ENCODE measurements around the gene IFNG. TPM values are rescaled to one million over a fixed set of nuclear protein-coding genes. Genes with fewer than 3 reads are reported as not detected.

Gene IFNG
- total and polyA plus RNA-seq, 10 donors, result 0.23 to 2.2 (median 0.60) TPM; not detected in 1

DNA sequence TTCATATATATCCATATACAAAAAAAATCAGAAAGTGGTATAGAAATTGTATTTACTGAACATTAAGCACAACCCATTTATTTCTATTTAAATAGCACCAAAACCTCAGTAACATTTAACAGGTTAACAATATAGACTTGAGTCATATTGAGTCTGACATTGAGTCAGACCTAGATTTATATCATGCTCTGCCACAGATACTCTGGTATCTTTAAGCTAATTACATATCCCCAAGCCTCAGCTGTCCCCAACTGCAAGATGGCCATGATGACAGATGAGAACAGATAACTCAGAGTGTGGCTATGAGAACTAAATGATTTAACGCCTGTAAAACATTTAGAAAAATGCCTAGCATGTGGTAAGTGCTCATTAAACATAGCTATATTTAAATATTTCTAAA is 40.3 kb downstream of the IFNG start:
- DNase-seq, result no peak
- TF ChIP-seq POLR2A (IDR thresholded peaks at IDR 0.05) (no peak), POLR2AphosphoS5 (IDR thresholded peaks at IDR 0.05) (no peak)
- TF ChIP-seq, protein P1, sequence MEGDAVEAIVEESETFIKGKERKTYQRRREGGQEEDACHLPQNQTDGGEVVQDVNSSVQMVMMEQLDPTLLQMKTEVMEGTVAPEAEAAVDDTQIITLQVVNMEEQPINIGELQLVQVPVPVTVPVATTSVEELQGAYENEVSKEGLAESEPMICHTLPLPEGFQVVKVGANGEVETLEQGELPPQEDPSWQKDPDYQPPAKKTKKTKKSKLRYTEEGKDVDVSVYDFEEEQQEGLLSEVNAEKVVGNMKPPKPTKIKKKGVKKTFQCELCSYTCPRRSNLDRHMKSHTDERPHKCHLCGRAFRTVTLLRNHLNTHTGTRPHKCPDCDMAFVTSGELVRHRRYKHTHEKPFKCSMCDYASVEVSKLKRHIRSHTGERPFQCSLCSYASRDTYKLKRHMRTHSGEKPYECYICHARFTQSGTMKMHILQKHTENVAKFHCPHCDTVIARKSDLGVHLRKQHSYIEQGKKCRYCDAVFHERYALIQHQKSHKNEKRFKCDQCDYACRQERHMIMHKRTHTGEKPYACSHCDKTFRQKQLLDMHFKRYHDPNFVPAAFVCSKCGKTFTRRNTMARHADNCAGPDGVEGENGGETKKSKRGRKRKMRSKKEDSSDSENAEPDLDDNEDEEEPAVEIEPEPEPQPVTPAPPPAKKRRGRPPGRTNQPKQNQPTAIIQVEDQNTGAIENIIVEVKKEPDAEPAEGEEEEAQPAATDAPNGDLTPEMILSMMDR (IDR thresholded peaks at IDR 0.05 in 8 of 11, conservative IDR thresholded peaks at IDR 0.05 in 3 of 11), result no peak
- no peaks in the 10 kb centered on the region for H3K36me3 ChIP-seq
- H3K9me3 ChIP-seq, result peaks cover 0 to 3% (median 0%) of the 10 kb centered on the region in 8 donors
- peaks cover 0 to 26% (median 0%) of the 10 kb centered on the region in 6 donors for H3K4me1 ChIP-seq
- no peak overlapping the region for H3K4me3 ChIP-seq
- H3K27ac ChIP-seq, result peak overlapping the region in 5 of 8 donors; percentile 1 to 67 (median 13)
- 55 to 88% (median 78%) methylated on average over 1 of the region's 1 CpG for WGBS, 5 donors
- intact Hi-C loops (cut with DNase I; ENCODE audit: low total_unique reads), result no loop called here
- no peaks in the 10 kb centered on the region for H3K27me3 ChIP-seq (replicated peaks in 1 of 7)

DNA sequence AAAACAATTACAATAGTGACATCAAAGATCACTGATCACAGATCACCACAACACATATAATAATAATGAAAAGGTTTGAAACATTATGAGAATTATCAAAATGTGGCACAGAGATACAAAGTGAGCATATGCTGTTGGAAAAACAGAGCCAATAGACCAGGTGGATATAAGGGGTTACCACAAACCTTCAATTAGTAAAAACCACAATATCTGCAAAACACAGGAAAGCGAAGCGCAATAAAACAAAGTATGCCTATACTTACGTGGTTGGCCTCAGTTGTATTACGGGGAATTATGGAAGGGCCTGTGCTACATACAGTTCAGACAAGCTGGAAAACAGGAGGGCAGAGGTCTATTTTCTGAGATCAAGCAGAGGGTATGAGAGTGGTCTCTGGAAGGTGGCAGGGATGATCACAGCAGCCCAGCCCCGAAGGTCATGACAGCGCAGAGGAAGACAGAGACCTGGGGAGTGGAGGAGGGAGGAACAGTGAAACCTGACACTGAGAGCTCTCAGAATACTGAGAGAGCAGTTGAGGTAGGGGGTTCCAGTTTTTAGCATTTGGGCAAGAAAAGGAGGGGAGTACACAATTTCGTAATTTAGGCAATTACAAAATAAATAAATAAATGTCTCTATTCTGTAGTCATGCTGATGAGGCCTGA is 41.3 kb downstream of the IFNG start:
- Histone ChIP-seq H3K36me3 (no peaks in the 10 kb centered on the region), H3K27me3 (replicated peaks in 1 of 7) (no peaks in the 10 kb centered on the region), H3K4me1 (peaks cover 0 to 26% (median 0%) of the 10 kb centered on the region in 6 donors), H3K27ac (peak overlapping the region in 4 of 8 donors; percentile 5 to 67 (median 21)), H3K4me3 (peak overlapping the region in 1 of 8 donors; percentile 16), H3K9me3 (no peaks in the 10 kb centered on the region)
- intact Hi-C loops (cut with DNase I; ENCODE audit: low total_unique reads), result no loop called here
- TF ChIP-seq POLR2A (IDR thresholded peaks at IDR 0.05), result no peak
- TF ChIP-seq, protein P1 (IDR thresholded peaks at IDR 0.05 in 8 of 11, conservative IDR thresholded peaks at IDR 0.05 in 3 of 11), result no peak
- TF ChIP-seq POLR2AphosphoS5 (IDR thresholded peaks at IDR 0.05), result no peak
- DNase-seq, result no peak
- WGBS, 5 donors, result 68 to 79% (median 77%) methylated on average over 7 of the region's 7 CpGs

DNA sequence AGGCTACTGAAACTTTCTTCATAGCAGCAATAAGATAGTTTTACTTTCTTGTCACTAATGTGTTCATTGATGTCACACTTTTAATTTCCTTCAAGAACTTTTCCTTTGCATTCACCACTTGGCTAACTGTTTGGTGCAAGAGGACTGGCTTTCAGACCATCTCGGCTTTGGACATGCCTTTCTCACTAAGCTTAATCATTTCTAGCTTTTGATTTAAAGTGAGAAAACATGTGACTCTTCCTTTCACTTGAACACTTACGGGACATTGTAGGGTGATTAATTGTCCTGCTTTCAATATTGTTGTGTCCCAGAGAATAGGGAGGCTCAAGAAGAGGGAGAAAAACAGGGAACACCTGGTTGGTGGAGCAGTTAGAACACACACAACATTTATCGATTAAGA is 41.9 kb downstream of the IFNG start:
- intact Hi-C loops (cut with DNase I; ENCODE audit: low total_unique reads), result no loop called here
- H3K4me3 ChIP-seq, result peak overlapping the region in 1 of 8 donors; percentile 16
- no peaks in the 10 kb centered on the region for H3K27me3 ChIP-seq (replicated peaks in 1 of 7)
- peak overlapping the region in 4 of 8 donors; percentile 5 to 67 (median 21) for H3K27ac ChIP-seq
- peaks cover 0 to 26% (median 0%) of the 10 kb centered on the region in 6 donors for H3K4me1 ChIP-seq
- H3K9me3 ChIP-seq, result no peaks in the 10 kb centered on the region
- 56 to 76% (median 67%) methylated on average over 3 of the region's 3 CpGs for WGBS, 5 donors
- no peaks in the 10 kb centered on the region for H3K36me3 ChIP-seq
- no peak for TF ChIP-seq POLR2AphosphoS5 (IDR thresholded peaks at IDR 0.05)
- no peak for TF ChIP-seq POLR2A (IDR thresholded peaks at IDR 0.05)
- TF ChIP-seq, protein P1 (IDR thresholded peaks at IDR 0.05 in 8 of 11, conservative IDR thresholded peaks at IDR 0.05 in 3 of 11), result no peak
- no peak for DNase-seq

DNA sequence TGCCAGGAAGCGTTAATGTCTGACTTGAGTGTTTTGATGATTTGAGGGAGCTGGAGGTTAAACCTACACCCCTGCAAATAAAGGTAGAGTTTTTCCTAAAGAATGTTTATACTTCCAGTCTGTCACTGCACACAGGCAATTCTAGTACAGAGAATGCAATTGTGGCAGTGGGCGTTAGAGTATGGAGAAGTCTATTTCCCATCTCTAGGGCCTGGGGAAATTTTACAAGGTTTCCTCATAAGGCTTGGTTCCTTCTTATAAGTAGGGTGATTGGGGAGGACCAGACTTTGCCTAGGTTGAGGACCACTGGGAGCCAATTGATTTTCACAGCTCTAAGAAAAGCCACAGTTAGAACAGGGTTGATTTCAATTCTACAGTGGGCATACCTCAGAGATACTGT is 44.3 kb downstream of the IFNG start:
- DNase-seq, result no peak
- H3K9me3 ChIP-seq, result no peaks in the 10 kb centered on the region
- intact Hi-C loops (cut with DNase I; ENCODE audit: low total_unique reads), result no loop called here
- H3K4me1 ChIP-seq, result peaks cover 0 to 20% (median 0%) of the 10 kb centered on the region in 6 donors
- H3K27me3 ChIP-seq (replicated peaks in 1 of 7), result no peaks in the 10 kb centered on the region
- no peak overlapping the region for H3K27ac ChIP-seq
- H3K4me3 ChIP-seq, result no peak overlapping the region
- H3K36me3 ChIP-seq, result no peaks in the 10 kb centered on the region
- WGBS, 5 donors, result 82 to 95% (median 87%) methylated on average over 2 of the region's 2 CpGs
- TF ChIP-seq, protein P1 (IDR thresholded peaks at IDR 0.05 in 8 of 11, conservative IDR thresholded peaks at IDR 0.05 in 3 of 11), result no peak
- TF ChIP-seq POLR2A (IDR thresholded peaks at IDR 0.05) (no peak), POLR2AphosphoS5 (IDR thresholded peaks at IDR 0.05) (no peak)
